Cardiac muscle cell (in vitro differentiated cells and primary cell): ENCODE results near the gene NF1. TPM values are rescaled to one million over a fixed set of nuclear protein-coding genes. Genes with fewer than 3 reads are reported as not detected.
A peak's percentile ranks its signal among the peaks of the same experiment; 100 is the strongest.

Experiments used
- DNase-seq, 2 donors: peaks; one replicate each; pipeline versions ENCODE4 v3.0.0 to v3.0.0-alpha.2; 2010 to 2017; ENCODE audit warnings: low read depth in 1 of 2, low spot score in 1 of 2
- H3K27ac ChIP-seq: fragments of 200-600 bp; sonication (generic); 2 replicates; pipeline ENCODE4 v1.5.1; 2016
- H3K27me3 ChIP-seq: fragments of 200-600 bp; sonication (generic); 2 replicates; pipeline ENCODE4 v1.6.0; 2016; ENCODE audit warnings: control low read depth
- H3K36me3 ChIP-seq: fragments of 200-600 bp; sonication (generic); 2 replicates; pipeline ENCODE4 v1.5.1; 2016; ENCODE audit warnings: control low read depth
- H3K4me1 ChIP-seq: fragments of 200-600 bp; sonication (generic); 2 replicates; pipeline ENCODE4 v1.8.1; 2017; ENCODE audit warnings: low read depth, mild to moderate bottlenecking, mixed run types
- H3K4me3 ChIP-seq: fragments of 200-600 bp; sonication (generic); 2 replicates; pipeline ENCODE4 v1.5.1; 2016; ENCODE audit warnings: mild to moderate bottlenecking
- H3K9me3 ChIP-seq: fragments of 200-600 bp; sonication (generic); 2 replicates; pipeline ENCODE4 v1.5.1; 2017; ENCODE audit warnings: low read depth, mild to moderate bottlenecking, control low read depth
- polyA plus RNA-seq: library from polyadenylated mRNA; unstranded; fragments of >200 nt; fragmentation: Nextera tagmentation; extraction: Ambion mirVana; gene quantifications from 2 replicates; pipeline ENCODE4 v1.2.1, GENCODE V29; 2016
- total RNA-seq: library from RNA; depleted of rRNA; stranded (reverse); fragments of >200 nt; gene quantifications from 2 replicates; pipeline ENCODE4 v1.2.3, GENCODE V29; 2016
- TF ChIP-seq, protein P1 (sequence below): IDR thresholded peaks from 2 replicates; pipeline ENCODE4 v1.5.1; 2012; ENCODE audit warnings: low read depth, mild to moderate bottlenecking, low read length

NF1 gene
- total and polyA plus RNA-seq, 2 experiments from 2014 or later: 17.7 to 32.9 TPM

DNA sequence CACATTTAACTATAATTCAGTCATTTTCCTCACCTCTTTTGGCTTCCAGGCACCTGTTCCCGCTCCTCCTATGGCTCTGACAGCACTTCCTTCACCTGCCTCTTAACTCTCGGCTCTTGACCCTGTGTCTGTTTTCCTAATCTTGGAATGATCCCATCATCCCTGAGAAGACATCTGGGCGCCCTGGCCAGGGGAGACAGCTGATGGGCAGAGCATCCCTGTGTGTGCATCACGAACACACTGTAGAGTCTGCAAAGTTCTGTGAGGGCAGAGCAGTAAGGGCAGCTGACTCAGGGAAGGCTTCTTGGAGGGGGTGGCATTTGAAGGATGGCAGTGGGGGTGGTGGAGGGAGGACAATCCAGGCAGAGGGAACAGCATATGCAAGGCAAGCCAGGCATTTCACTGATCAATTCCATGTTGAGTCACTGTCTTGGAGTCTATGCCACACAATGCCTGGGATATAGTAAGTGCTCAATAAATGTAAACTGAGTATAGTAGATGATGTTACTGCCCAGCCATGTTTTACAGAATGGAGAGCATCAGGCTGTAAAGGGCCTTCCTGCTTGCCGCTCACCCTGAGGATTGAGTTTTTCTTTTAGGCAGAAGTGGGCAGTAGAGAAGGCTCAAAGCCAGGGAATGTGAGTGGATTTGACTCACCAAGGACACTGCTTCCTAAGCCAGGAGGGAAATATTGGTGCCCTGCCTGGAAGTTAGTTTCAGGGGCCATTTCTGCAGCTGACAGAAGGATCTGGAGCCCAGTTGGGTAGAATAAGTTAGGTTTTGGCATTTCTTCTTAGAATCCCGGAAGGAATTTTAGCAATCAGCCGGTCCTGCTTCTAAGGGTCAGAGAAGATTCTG is 290.9 kb downstream of the NF1 start:
- no peaks in the 10 kb centered on the region for H3K9me3 ChIP-seq
- H3K4me1 ChIP-seq: no peaks in the 10 kb centered on the region
- no peak overlapping the region for H3K4me3 ChIP-seq
- DNase-seq: no peak
- H3K27ac ChIP-seq: no peak overlapping the region
- no peaks in the 10 kb centered on the region for H3K36me3 ChIP-seq
- H3K27me3 ChIP-seq: peaks cover 11% of the 10 kb centered on the region
- TF ChIP-seq, protein P1, sequence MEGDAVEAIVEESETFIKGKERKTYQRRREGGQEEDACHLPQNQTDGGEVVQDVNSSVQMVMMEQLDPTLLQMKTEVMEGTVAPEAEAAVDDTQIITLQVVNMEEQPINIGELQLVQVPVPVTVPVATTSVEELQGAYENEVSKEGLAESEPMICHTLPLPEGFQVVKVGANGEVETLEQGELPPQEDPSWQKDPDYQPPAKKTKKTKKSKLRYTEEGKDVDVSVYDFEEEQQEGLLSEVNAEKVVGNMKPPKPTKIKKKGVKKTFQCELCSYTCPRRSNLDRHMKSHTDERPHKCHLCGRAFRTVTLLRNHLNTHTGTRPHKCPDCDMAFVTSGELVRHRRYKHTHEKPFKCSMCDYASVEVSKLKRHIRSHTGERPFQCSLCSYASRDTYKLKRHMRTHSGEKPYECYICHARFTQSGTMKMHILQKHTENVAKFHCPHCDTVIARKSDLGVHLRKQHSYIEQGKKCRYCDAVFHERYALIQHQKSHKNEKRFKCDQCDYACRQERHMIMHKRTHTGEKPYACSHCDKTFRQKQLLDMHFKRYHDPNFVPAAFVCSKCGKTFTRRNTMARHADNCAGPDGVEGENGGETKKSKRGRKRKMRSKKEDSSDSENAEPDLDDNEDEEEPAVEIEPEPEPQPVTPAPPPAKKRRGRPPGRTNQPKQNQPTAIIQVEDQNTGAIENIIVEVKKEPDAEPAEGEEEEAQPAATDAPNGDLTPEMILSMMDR: no peak

DNA sequence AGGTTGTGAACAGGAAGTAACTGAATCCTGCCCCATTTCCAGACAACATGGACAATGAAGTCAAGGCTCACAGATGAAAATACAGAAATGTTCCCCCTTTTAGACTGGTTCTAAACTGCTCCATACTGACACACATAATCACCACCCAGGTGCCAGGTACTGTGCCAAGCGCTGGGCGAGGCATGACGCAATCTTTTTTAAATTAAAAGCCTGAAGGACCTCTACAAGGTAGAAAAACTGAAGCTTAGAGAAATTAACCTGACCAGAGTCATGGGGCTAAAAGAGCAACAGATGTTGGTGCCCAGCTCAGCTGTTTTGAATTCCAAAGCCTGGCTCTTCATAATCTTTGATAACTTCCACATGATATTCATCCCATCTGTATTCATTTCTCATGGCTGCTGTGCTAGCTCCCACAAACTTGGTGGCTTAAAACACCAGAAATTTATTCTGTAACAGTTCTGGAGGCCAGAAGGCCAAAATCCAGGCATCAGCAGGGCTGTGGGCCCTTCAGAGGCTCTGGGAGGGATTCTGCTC is 291.8 kb downstream of the NF1 start:
- Histone ChIP-seq H3K4me1 (no peaks in the 10 kb centered on the region), H3K27ac (no peak overlapping the region), H3K36me3 (no peaks in the 10 kb centered on the region), H3K9me3 (no peaks in the 10 kb centered on the region), H3K27me3 (peaks cover 20% of the 10 kb centered on the region), H3K4me3 (no peak overlapping the region)
- TF ChIP-seq, protein P1: no peak
- no peak for DNase-seq

DNA sequence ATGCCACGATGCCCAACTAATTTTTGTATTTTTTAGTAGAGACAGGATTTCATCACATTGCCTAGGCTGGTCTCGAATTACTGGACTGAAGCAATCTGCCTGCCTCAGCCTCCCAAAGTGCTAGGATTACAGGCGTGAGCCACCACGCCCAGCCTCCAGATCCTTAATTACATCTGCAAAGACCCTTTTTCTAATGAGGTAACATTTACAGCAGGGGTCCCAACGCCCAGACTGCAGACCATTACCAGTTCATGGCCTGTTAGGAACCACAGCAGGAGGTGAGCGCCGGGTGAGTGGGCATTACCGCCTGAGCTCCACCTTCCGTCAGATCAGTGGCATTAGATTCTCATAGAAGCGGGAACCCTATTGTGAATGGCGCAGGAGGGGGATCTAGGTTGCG is 292.7 kb downstream of the NF1 start:
- H3K36me3 ChIP-seq: no peaks in the 10 kb centered on the region
- peaks cover 28% of the 10 kb centered on the region for H3K27me3 ChIP-seq
- TF ChIP-seq, protein P1: no peak
- no peaks in the 10 kb centered on the region for H3K4me1 ChIP-seq
- no peak for DNase-seq
- H3K4me3 ChIP-seq: no peak overlapping the region
- H3K9me3 ChIP-seq: no peaks in the 10 kb centered on the region
- H3K27ac ChIP-seq: no peak overlapping the region

DNA sequence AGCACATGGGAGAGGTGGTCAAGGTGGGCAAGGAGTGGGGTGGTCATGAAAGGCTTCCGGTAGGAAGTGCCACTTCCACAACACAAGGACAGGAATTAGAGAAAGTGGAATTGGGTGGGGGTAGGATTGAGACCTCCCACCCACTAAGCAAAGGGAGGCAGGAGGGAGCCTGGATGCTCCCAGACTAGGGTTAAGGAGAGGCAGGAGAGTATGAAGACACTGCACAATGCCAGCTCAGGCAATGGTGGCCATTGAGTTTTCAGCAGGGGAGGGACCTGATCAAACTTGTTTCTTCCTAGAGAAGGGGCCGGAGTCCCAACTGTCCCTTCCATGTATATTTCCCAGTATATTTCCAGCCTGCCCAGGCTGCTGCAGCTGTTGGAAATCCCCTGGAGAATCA is 293.6 kb downstream of the NF1 start:
- H3K27ac ChIP-seq: no peak overlapping the region
- no peaks in the 10 kb centered on the region for H3K9me3 ChIP-seq
- H3K4me3 ChIP-seq: no peak overlapping the region
- no peaks in the 10 kb centered on the region for H3K36me3 ChIP-seq
- TF ChIP-seq, protein P1: no peak
- H3K4me1 ChIP-seq: no peaks in the 10 kb centered on the region
- DNase-seq: no peak
- H3K27me3 ChIP-seq: peaks cover 37% of the 10 kb centered on the region

DNA sequence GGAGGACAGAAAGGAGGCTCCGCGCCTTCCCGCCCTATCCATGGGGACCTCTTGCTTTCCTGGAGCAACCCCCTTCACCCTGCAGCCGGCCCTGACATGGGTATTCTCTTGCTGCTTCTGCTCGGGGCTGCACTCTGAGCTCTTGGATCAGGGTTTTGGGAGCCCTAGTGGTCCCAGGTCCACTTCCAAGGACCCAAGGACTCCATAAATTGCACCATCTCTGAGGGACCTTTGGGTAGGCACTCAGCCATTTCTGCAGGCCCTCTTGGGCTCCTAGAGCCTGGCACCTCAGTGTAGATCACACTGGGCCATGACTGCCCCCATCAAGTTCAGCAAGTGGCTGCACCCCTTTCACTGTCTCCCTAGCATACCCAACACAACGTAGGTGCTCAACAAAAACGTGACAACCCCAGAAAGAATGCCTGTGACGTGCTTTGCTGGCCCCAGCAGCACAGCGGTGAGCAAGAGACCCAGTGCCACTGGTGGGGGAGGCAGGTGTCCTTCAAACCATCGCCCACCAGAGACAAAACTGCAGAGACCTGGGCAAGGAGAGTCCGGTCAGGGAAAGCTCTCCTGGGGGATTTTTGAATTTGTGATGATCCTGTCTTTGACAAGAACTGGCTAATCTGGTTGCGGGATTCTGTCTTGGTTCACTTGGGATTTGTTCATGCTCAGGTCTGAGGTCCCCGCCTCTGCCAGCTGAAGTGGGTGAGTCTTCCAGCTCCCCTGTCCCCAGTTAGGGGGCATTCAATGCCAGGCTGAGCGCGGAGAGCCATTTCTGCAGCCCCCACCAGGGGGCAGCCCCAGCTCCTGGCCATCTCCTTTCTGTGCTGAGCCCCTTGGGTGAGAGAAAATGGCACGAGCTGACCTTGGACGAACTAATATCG is 294.2 kb downstream of the NF1 start:
- TF ChIP-seq, protein P1: peak; percentile 79
- Histone ChIP-seq H3K9me3 (no peaks in the 10 kb centered on the region), H3K27me3 (peaks cover 44% of the 10 kb centered on the region), H3K4me1 (no peaks in the 10 kb centered on the region), H3K36me3 (no peaks in the 10 kb centered on the region), H3K4me3 (no peak overlapping the region), H3K27ac (no peak overlapping the region)
- DNase-seq: peak; percentile 33 to 55
